OCI-LY7 (cell line): ENCODE results near the gene MYLIP.

Source experiments
- EZH2phosphoT487 ChIP-seq: fragments of 200-600 bp; sonication (generic); IDR thresholded peaks from 2 replicates; pipeline ENCODE4 v1.6.1; 2018; ENCODE audit warnings: low read depth, borderline replicate concordance, mild to moderate bottlenecking, mixed run types, antibody characterized with exemption, low read length, moderate library complexity, mixed read lengths
- TF ChIP-seq, protein P1 (sequence below): fragments of 200-600 bp; sonication (generic); conservative IDR thresholded peaks from 2 replicates; pipeline ENCODE4 v1.5.1; 2014; ENCODE audit warnings: mild to moderate bottlenecking, antibody characterized with exemption, low read length, moderate library complexity, mixed read lengths

- TF ChIP-seq, protein P1, sequence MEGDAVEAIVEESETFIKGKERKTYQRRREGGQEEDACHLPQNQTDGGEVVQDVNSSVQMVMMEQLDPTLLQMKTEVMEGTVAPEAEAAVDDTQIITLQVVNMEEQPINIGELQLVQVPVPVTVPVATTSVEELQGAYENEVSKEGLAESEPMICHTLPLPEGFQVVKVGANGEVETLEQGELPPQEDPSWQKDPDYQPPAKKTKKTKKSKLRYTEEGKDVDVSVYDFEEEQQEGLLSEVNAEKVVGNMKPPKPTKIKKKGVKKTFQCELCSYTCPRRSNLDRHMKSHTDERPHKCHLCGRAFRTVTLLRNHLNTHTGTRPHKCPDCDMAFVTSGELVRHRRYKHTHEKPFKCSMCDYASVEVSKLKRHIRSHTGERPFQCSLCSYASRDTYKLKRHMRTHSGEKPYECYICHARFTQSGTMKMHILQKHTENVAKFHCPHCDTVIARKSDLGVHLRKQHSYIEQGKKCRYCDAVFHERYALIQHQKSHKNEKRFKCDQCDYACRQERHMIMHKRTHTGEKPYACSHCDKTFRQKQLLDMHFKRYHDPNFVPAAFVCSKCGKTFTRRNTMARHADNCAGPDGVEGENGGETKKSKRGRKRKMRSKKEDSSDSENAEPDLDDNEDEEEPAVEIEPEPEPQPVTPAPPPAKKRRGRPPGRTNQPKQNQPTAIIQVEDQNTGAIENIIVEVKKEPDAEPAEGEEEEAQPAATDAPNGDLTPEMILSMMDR = no peak
- no peak for TF ChIP-seq EZH2phosphoT487
These were observed 28.6 kb downstream of the MYLIP start for GRCh38 chr6:16157492-16157891.
